ENCODE data around the gene SLC11A1.

Gene SLC11A1

DNA sequence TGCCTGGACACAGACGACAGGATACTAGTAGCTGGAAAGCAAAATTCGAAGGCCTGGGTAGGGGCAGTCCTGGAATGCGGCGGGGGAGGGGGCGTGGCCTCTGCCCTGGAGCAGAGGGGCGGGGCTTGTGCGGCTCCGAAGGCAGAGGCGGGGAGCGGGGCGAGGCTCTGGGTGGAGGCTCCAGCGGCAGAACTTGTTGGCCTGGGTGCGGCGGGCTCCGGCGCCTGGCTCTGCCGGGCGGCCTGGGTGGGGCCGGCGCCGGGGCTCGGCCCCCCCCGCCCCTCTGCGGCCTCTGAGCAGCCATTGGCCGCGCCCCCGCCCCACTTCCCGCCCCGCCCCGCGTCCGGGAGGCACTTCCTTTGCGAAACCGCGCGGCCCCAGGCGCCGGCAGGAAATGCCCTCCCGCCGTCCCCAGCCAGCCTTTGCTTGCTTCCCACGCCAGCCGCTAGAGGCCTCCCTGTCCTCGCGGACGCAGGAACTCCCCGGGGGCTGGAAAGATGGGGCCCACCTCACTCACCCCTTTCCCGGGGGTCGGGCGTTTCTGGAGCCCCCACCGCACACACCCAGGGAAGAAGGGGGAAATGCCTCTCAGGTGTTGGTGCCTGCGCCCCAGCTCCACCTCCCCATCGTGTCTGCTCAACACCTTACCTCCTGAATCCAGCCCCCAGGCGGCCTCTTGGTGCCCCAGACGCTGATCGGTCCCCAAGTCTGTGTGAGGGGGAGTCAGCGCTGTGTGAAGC is 24.3 kb downstream of the SLC11A1 start:
- DNase-seq, result peak; percentile 95

DNA sequence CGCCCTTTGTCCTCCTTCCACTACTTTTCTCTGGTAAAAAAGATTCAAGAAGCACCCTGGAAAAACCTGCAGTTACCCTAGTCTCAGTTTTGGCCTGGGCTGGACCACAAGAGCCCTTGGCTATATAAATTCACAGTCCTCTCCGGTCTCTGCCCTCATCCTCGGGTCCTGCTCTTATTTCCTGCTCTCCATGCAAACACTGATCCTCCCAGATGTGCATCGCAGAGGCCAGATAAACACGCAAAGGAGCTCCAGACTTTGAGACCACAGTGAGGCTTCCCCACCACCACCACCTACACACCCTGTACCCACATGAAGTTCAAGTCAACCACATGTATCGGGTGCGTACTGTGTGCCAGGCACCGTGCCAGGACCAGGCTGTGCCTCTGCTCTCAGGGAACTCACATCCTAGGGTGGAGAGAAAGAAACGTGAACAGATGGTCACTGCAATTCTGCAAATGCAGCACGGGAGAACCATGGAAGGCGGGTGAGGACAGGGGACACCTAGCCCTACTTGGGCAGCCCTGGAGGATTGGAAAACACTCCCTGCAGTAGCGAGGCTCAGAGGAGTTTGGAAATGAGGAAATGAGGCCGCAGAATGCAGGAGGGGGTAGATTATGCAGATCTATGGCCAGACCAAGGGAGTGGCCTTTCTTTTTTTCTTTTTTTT is 25.0 kb downstream of the SLC11A1 start:
- peak; percentile 41 for DNase-seq

DNA sequence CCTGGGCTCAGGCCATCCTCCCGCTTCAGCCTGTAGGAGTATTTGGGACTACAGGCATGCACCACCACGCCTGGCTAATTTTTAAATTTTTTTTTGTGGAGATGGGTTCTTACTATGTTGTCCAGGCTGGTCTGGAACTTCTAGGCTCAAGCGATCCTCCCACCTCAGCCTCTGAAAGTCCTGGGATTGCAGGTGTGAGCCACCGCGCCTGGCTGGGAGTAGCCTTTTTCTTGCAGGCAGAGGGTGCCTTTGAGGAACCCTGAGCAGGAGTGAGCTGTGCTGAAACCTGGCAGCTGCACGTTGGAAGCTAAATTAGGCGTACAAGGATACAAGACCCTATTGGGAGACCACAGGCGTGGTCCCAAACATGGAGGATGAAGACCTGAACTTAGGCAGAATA is 25.6 kb downstream of the SLC11A1 start:
- no peak for DNase-seq

DNA sequence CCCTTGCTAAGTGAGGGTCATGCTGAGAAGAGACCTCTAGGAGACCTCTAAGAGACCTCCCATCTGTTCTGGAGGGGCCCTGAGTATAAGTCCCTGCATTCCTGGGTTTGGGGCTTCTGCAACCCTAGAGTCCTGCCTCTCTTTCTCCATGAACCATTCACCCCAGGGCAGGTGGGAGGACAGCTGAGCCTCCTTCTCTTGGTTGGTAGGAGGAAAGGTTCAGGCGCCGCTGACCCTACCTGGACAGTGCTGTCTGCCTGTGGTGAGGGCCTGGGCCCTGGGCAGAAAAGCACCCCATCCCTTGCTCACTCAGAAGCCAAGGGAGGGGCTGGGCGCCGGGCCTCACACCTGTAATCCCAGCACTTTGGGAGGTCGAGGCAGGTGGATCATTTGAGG is 36.2 kb downstream of the SLC11A1 start:
- no peak for DNase-seq

DNA sequence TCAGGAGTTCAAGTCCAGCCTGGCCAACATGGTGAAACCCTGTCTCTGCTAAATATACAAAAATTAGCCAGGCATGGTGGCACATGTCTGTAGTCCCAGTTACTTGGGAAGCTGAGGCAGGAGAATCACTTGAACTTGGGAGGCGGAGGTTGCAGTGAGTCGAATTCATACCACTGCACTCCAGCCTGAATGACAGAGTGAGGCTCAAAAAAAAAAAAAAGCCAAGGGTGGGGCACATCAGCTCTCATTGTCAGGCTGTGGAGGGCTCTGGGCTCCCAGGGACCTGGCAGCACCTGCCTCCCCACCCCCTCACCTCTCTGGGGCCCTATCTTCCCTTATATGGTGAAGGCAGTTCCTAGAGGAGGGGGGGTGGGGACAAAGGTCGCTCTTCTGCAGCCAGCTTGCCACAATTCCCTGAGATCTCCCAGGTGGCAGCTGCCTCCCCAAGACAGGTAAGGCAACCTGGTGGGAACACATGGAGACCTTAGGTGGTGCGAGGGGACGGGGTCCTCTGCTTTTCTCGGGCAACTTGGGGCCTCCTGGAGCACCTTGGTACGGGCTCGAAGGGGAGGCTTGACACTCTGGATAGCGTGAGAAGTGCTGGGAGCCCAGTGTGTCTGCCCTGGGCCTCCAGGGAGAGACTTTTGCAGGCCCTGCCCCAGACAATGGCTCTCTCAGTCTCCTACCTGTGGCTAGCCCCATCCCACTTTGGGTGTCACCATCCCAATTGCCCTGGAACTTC is 36.8 kb downstream of the SLC11A1 start, which contains the start of gene VIL1:
Gene VIL1 (plus strand): TSS at position 407 of the 742 bp plus-strand sequence. CDS start 4,656 bp downstream, outside the sequence.
- DNase-seq, result no peak

DNA sequence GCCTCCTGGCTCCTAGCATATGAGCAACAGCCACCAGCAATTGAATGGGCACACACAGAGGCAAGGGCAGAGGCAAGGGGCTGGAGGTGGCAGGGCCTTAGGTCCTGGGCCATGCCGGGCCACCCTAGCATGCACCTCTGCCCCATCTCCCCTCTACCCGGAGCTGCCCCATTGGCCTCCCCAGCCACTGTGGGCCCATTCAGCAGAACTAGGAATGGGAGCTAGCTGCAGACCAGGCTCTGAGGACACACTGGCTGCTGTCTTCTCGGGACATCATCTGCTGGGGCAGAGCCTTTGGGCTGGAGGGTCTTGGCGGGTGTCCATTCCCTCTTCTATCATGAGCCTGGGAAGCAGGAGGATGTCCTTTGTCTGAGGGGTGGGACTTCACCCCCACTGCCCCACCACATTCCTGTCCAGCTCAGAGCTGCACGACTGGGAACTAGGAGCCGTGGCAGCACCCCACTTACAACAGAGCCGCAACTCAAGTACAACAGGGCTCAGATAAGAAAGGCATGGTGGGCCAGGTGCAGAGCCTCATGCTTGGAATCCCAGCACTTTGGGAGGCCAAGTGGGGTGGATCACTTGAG is 37.6 kb downstream of the SLC11A1 start:
- DNase-seq, result no peak

DNA sequence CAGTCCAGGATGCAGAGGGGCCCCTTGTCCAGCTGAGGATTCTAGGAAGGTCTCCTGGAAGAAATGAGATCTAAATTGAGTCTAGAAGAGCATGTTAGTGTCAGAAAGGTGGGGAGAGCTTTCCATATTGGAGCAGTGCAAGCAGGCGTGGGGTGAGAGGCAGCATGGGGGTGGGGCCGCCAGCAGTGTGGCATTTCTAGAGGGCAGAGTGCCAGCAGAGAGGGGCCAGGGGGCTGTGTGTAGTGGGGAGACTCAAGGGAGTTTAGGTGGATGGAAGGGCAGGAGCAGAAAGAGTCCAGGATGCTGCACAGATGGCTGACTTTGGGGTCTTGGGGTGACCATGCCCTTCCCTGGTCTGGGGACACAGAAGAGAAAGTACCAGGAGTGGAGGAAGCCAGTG is 39.0 kb downstream of the SLC11A1 start:
- DNase-seq, result no peak

DNA sequence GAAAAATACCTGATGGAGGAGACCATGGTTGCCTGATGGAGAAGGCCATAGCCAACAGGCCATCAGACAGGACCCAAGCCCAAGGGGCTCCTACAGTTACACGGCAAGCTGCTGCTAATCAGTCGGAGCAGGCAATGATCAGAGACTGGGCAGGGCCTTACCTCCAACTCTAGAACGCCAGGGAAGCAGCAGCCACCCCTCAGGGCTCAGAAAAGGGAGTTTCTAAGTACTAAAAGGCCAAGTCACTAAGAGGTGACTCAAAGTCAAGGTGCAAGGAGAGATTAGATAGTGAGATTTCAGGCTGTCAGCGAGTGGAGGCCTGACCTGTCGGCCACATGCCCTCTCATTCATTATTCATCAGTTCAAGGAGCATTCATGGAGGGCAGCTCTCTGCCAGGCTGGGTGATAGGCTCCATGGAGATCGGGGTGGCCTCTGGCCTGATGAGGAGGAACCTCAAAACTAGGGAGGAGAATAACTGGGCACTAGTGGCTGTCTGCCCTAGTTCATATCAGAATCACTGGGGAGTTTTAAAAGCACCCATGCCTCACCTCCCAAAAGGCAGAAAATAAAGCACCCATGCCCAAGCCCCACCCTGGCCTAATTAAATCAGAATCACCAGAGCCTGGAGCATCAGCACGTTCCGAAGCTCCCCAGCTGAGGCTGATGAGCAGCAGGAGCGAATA is 40.5 kb downstream of the SLC11A1 start:
- DNase-seq, result no peak

DNA sequence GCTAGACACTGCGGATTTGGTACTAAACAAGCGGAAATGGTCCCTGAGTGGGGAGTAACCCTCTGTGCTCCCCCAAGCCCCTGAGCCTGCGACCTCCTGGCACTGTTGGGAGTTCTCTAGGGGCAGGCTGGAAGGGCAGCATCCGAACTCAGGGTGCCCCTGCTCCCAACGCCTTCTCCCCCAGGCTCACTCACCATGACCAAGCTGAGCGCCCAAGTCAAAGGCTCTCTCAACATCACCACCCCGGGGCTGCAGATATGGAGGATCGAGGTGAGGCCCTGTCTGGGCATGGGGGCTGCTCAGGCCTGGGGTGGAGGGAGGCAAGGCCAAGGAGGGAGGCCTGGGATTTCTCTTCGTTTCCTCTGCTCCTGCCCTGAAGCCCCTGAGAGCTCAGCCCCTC is 41.5 kb downstream of the SLC11A1 start:
- DNase-seq, result no peak

DNA sequence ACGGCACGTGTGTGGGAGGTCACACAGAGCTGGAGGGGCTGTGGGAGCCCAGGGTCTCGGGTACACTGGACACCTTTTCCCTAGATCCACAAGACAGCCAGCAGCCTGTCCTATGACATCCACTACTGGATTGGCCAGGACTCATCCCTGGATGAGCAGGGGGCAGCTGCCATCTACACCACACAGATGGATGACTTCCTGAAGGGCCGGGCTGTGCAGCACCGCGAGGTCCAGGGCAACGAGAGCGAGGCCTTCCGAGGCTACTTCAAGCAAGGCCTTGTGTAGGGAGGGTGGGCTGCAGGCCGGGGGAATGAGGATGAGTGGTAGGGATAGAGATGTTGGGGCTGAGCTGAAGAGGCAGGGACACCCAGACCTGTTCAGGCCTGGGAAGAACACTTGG is 43.5 kb downstream of the SLC11A1 start:
- DNase-seq, result no peak

DNA sequence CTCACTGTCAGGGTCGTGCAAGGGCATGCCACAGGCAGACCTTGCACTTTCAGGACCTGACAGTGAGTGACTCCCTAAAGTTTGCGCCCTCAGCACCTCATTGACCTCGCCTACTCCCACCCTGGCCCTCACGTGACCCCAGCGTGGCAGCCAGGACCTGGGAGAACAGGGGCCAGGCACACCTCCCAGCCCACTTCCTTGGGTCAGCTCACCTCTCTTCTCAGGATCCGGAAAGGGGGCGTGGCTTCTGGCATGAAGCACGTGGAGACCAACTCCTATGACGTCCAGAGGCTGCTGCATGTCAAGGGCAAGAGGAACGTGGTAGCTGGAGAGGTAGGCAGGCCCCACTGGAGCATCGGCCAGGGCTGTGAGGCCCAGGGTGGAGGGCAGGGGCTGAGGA is 45.7 kb downstream of the SLC11A1 start:
- no peak for DNase-seq

DNA sequence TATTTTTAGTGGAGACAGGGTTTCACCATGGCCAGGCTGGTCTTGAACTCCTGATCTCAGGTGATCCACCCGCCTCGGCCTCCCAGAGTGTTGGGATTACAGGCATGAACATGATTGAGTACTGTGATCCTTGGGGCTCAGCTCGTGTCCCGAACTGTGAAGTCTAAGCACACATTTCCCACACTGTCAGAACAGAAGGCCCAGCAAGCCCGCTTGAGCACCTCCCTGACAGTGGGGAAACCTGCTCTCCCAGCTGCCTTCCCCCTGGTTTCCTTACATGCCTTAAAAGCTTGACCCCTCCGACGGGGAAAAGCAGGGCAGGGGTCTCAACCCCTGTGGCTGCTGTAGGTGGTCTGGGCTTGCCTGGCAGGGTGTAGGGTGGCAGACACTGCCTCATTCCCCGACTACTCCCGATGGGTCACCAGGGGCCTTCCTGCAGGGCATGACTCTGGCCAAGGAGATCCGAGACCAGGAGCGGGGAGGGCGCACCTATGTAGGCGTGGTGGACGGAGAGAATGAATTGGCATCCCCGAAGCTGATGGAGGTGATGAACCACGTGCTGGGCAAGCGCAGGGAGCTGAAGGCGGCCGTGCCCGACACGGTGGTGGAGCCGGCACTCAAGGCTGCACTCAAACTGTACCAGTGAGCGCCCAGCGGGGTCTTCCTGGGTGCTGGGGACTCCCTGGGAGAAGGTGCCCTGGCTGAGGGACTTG is 46.9 kb downstream of the SLC11A1 start:
- DNase-seq, result no peak

DNA sequence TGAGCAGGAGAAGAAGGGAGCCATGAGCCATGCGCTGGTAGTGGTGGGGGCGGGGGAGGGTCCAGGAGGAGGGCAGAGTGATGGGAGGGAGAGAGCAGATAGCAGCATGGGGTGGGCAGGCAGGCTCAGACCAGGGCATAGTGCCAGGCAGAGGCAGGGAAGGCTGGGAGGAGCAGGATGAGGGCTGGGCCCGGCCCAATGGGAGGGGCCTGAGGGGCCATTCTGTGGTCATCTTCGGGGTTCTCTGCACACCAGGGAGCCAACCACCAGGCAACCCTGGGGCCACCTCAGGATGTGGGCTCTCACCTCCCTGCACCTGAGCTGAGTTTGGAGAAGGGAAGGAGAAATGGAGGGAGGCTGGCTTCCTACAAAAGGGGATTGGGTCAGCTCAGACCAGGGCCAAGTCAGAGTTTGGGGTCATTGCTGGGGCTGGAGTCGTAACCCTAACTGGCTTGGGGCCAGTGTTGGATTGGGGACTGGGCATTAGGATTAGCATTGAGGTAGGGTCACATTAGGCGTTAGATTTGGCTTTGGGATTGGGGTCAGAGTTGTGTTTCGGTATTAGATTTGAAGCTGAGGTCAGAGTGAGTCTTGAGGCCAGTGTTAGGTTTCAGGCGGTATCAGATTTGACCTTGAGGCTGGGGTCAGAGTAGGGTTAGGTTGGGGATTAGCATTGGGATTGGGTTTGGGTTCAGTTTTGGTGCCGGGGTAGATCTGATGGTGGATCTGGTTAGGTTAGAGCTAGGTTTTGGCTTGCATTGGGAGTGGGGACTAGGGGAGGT is 48.0 kb downstream of the SLC11A1 start:
- no peak for DNase-seq

DNA sequence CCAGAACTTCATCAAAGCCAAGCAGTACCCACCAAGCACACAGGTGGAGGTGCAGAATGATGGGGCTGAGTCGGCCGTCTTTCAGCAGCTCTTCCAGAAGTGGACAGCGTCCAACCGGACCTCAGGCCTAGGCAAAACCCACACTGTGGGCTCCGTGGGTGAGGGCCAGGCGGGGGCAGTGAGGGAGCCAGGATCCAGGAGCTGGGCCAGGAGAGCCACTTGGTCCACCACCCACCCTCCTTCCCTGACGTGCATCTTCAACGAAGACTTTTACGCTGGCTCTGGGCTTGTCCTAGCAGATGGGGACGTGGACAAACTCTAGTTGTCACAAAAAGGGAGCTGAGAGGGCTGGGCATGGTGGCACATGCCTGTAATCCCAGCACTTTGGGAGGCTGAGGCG is 48.6 kb downstream of the SLC11A1 start:
- DNase-seq, result no peak

DNA sequence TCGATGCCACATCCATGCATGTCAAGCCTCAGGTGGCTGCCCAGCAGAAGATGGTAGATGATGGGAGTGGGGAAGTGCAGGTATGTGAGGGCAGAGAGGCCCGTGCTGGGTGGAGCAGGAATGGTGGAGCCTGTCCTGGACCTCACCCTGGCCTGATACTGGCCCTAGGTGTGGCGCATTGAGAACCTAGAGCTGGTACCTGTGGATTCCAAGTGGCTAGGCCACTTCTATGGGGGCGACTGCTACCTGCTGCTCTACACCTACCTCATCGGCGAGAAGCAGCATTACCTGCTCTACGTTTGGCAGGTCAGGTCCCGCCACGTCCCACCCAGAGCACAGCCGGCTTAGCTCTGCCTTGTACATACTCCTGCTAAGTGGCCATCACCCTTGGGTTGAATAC is 49.8 kb downstream of the SLC11A1 start:
- DNase-seq, result no peak

DNA sequence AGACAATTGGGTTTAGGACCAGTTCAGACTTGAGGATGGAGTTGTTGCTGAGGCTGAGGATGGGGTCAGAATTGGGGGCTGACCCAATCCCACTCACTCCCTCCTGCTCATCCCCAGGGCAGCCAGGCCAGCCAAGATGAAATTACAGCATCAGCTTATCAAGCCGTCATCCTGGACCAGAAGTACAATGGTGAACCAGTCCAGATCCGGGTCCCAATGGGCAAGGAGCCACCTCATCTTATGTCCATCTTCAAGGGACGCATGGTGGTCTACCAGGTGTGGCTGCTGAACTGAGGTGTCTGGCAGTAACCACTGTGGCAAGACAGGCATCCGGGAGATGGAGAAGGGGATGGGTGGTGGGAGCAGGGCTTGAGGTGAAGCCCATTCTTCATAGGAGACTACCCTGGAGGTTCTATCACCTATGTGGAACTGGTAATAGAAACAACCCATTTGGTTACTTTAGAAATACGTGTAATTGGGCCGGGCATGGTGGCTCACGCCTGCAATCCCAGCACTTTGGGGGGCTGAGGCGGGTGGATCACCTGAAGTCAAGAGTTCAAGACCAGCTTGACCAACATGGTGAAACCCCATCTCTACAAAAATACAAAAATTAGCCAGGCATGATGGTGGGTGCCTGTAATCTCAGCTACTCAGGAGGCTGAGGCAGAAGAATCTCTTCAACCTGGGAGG is 50.7 kb downstream of the SLC11A1 start:
- DNase-seq, result no peak

DNA sequence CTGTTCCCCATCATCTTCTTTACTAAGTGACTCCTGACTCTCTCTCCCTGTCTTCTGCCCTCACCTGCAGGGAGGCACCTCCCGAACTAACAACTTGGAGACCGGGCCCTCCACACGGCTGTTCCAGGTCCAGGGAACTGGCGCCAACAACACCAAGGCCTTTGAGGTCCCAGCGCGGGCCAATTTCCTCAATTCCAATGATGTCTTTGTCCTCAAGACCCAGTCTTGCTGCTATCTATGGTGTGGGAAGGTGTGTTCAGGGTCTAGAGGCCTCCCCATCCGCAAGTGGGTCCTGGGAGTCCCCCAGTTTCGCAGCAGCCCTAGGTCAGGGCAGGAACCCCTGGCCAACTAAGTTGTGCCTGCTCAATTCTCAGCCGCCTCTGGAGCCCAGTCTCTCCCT is 52.4 kb downstream of the SLC11A1 start:
- no peak for DNase-seq

DNA sequence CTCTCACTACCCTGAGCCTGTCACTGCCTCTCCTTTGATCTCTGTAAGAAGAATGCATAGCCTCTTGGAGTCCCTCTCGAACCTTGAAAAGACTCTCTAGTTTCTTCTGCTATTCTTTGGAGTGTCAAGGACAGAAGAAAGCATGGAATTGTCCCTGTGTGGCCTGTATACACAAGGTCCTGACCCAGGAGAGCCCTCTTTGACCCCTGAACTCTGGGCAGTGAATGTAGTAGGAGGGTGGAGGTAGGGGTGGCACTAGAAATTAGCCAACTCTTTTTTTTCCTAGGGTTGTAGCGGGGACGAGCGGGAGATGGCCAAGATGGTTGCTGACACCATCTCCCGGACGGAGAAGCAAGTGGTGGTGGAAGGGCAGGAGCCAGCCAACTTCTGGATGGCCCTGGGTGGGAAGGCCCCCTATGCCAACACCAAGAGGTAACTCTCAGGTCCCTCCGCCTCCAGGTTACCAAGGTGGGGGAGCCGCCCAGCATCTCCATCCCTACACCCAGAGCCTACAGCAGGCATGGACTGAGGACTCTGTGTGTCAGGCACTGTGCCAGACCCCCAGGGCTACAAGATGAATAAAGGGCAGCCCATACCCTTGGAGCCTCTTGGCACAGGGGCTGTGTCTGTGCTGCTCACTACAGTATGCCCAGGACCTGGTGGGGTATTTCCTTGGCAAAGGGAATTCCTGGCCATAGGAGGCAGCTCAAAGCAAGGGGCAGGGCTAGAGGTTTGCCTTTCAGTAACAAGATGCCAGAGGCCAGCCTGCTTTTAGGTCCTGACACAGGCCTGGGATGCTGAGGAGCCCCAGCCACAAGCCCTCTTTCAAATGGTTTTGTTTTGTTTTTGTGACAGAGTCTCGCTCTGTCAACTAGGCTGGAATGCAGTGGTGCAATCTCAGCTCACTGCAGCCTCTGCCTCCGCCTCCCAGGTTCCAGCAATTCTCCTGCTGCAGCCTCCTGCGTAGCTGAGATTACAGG is 53.2 kb downstream of the SLC11A1 start:
- DNase-seq, result no peak

DNA sequence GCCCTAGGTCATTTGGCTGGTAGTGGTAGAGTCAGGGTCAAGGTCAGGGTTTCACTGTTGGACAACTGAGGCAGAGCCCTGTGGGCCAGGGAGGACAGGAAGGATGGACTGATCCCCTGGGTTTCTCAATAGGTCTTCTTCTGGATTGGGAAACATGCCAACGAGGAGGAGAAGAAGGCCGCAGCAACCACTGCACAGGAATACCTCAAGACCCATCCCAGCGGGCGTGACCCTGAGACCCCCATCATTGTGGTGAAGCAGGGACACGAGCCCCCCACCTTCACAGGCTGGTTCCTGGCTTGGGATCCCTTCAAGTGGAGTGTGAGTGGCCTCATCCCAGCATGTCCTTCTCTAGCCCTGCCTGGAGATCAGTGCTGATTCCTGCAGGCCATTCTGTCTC is 54.9 kb downstream of the SLC11A1 start:
- DNase-seq, result no peak

DNA sequence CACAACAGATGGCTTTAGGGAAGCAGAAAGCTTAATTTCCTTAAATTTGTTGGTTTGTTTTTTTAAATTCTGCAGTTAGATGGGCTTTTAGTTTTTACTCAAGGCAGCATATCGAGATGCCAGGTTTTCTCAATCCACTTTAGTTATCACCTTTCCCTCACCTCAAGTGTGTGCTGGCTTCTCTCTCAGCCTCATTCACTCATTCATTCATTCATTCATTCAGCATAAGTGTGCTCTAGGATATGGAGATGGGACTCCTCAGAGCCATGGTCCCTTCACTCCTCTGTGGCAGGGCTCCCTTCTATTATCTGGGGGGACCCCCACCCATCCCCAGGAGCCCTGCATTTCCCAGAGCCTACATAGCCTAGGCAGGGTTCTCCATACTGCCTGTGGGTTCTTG is 55.9 kb downstream of the SLC11A1 start:
- no peak for DNase-seq
